WTC11 (cell line): Measurements from ENCODE around the gene OBSCN.

Experiments used
- ATF2 ChIP-seq: sonication (generic); formaldehyde crosslinking; IDR thresholded peaks from 2 replicates; pipeline ENCODE4 v1.8.1; 2022; ENCODE audit warnings: low read depth, missing genetic modification reagents, borderline replicate concordance
- CREB1 ChIP-seq: sonication (generic); formaldehyde crosslinking; IDR thresholded peaks from 2 replicates; pipeline ENCODE4 v1.8.0; 2023; ENCODE audit warnings: mild to moderate bottlenecking, missing genetic modification reagents
- CTCF ChIP-seq: fragments of 200-600 bp; IDR thresholded peaks from 2 replicates; pipeline ENCODE4 v1.8.0; 2022; ENCODE audit warnings: antibody characterized with exemption
- ESRRA ChIP-seq: sonication (generic); formaldehyde crosslinking; IDR thresholded peaks from 2 replicates; pipeline ENCODE4 v1.8.1; 2022; ENCODE audit warnings: mild to moderate bottlenecking, missing genetic modification reagents, borderline replicate concordance
- JUN ChIP-seq: sonication (generic); formaldehyde crosslinking; IDR thresholded peaks from 2 replicates; pipeline ENCODE4 v1.8.0; 2023; ENCODE audit warnings: mild to moderate bottlenecking, missing genetic modification reagents
- MYBL2 ChIP-seq: sonication (generic); formaldehyde crosslinking; IDR thresholded peaks from 2 replicates; pipeline ENCODE4 v1.8.1; 2023; ENCODE audit warnings: mild to moderate bottlenecking, moderate library complexity, missing genetic modification reagents
- NFE2L1 ChIP-seq: sonication (generic); formaldehyde crosslinking; IDR thresholded peaks from 2 replicates; pipeline ENCODE4 v1.8.1; 2023; ENCODE audit warnings: missing genetic modification reagents
- ZNF425 ChIP-seq: fragments of 250-450 bp; sonication (Bioruptor Pico); conservative IDR thresholded peaks from 2 replicates; pipeline ENCODE4 v1.9.0; 2021; ENCODE audit warnings: mild to moderate bottlenecking

- no peak for TF ChIP-seq CTCF
- no peak for TF ChIP-seq ESRRA
- TF ChIP-seq JUN (CRISPR knock-in tag), result no peak
- no peak for TF ChIP-seq MYBL2
- TF ChIP-seq NFE2L1 (CRISPR knock-in tag), result no peak
- TF ChIP-seq CREB1 (CRISPR knock-in tag), result no peak
- TF ChIP-seq ZNF425 (CRISPR knock-in tag), result no peak
- TF ChIP-seq ATF2 (CRISPR knock-in tag), result no peak
Observed at GRCh38 chr1:228181645-228182034, 26.2 kb upstream of the OBSCN start.
